ENCODE results near the gene LCNL1. TPM values are rescaled to one million over a fixed set of nuclear protein-coding genes. Genes with fewer than 3 reads are reported as not detected.

The LCNL1 gene
- total RNA-seq, 3 donors from 2014 or later: not detected

GRCh38 chr9:136952876-136953770 lies 29.7 kb upstream of the LCNL1 start:
- Mint-ChIP-seq H3K9me3 (no peaks in the 10 kb centered on the region), H3K27me3 (ENCODE audit: low read depth) (no peaks in the 10 kb centered on the region), H3K36me3 (ENCODE audit: insufficient read depth) (no peaks in the 10 kb centered on the region), H3K4me1 (ENCODE audit: low read depth) (peaks cover 8% of the 10 kb centered on the region), H3K4me3 (no peak overlapping the region)
- DNase-seq (no peak), ATAC-seq (no peak)

- peaks cover 8% of the 10 kb centered on the region for H3K4me1 Mint-ChIP-seq (ENCODE audit: low read depth)
- DNase-seq (no peak), ATAC-seq (no peak)
- no peaks in the 10 kb centered on the region for H3K27me3 Mint-ChIP-seq (ENCODE audit: low read depth)
- no peak overlapping the region for H3K4me3 Mint-ChIP-seq
- no peaks in the 10 kb centered on the region for H3K9me3 Mint-ChIP-seq
- no peaks in the 10 kb centered on the region for H3K36me3 Mint-ChIP-seq (ENCODE audit: insufficient read depth)
These were observed 29.0 kb upstream of the LCNL1 start for GRCh38 chr9:136953771-136954269.

- no peak for DNase-seq
- Mint-ChIP-seq H3K9me3 (no peaks in the 10 kb centered on the region), H3K4me1 (ENCODE audit: low read depth) (peaks cover 11% of the 10 kb centered on the region), H3K36me3 (ENCODE audit: insufficient read depth) (no peaks in the 10 kb centered on the region), H3K4me3 (no peak overlapping the region), H3K27me3 (ENCODE audit: low read depth) (no peaks in the 10 kb centered on the region)
- no peak for ATAC-seq
These were observed 28.3 kb upstream of the LCNL1 start for GRCh38 chr9:136954270-136955083.

GRCh38 chr9:136955202-136955942 lies 27.4 kb upstream of the LCNL1 start:
- Mint-ChIP-seq H3K4me3 (no peak overlapping the region), H3K9me3 (no peaks in the 10 kb centered on the region), H3K27me3 (ENCODE audit: low read depth) (no peaks in the 10 kb centered on the region), H3K4me1 (ENCODE audit: low read depth) (peaks cover 15% of the 10 kb centered on the region), H3K36me3 (ENCODE audit: insufficient read depth) (no peaks in the 10 kb centered on the region)
- DNase-seq (no peak), ATAC-seq (no peak)

GRCh38 chr9:136955943-136956335 lies 26.9 kb upstream of the LCNL1 start:
- Mint-ChIP-seq H3K9me3 (no peaks in the 10 kb centered on the region), H3K4me1 (ENCODE audit: low read depth) (peaks cover 19% of the 10 kb centered on the region), H3K4me3 (no peak overlapping the region), H3K36me3 (ENCODE audit: insufficient read depth) (no peaks in the 10 kb centered on the region), H3K27me3 (ENCODE audit: low read depth) (no peaks in the 10 kb centered on the region)
- DNase-seq: no peak
- no peak for ATAC-seq

- Mint-ChIP-seq H3K9me3 (no peaks in the 10 kb centered on the region), H3K4me1 (ENCODE audit: low read depth) (peaks cover 20% of the 10 kb centered on the region), H3K27me3 (ENCODE audit: low read depth) (no peaks in the 10 kb centered on the region)
These were observed 26.2 kb upstream of the LCNL1 start for GRCh38 chr9:136956604-136957003.

GRCh38 chr9:136957461-136957860 lies 25.3 kb upstream of the LCNL1 start:
- no peaks in the 10 kb centered on the region for H3K36me3 Mint-ChIP-seq (ENCODE audit: insufficient read depth)
- peaks cover 20% of the 10 kb centered on the region for H3K4me1 Mint-ChIP-seq (ENCODE audit: low read depth)
- H3K9me3 Mint-ChIP-seq: no peaks in the 10 kb centered on the region
- no peak for DNase-seq
- ATAC-seq: no peak
- H3K4me3 Mint-ChIP-seq: no peak overlapping the region
- no peaks in the 10 kb centered on the region for H3K27me3 Mint-ChIP-seq (ENCODE audit: low read depth)

More at GRCh38 chr9:136956604-136957003, 26.2 kb upstream of the LCNL1 start:
- ATAC-seq (no peak), DNase-seq (no peak)
- Mint-ChIP-seq H3K4me3 (no peak overlapping the region), H3K36me3 (ENCODE audit: insufficient read depth) (no peaks in the 10 kb centered on the region)

GRCh38 chr9:136957901-136958300 lies 24.9 kb upstream of the LCNL1 start:
- ATAC-seq: no peak
- no peak for DNase-seq
- peaks cover 24% of the 10 kb centered on the region for H3K4me1 Mint-ChIP-seq (ENCODE audit: low read depth)
- H3K4me3 Mint-ChIP-seq: no peak overlapping the region
- no peaks in the 10 kb centered on the region for H3K36me3 Mint-ChIP-seq (ENCODE audit: insufficient read depth)
- H3K27me3 Mint-ChIP-seq (ENCODE audit: low read depth): no peaks in the 10 kb centered on the region
- no peaks in the 10 kb centered on the region for H3K9me3 Mint-ChIP-seq

GRCh38 chr9:136958473-136958872 lies 24.3 kb upstream of the LCNL1 start:
- no peak for DNase-seq
- Mint-ChIP-seq H3K9me3 (no peaks in the 10 kb centered on the region), H3K4me1 (ENCODE audit: low read depth) (peaks cover 29% of the 10 kb centered on the region), H3K4me3 (no peak overlapping the region), H3K36me3 (ENCODE audit: insufficient read depth) (no peaks in the 10 kb centered on the region), H3K27me3 (ENCODE audit: low read depth) (no peaks in the 10 kb centered on the region)
- no peak for ATAC-seq

- H3K4me3 Mint-ChIP-seq: no peak overlapping the region
- DNase-seq: no peak
- no peaks in the 10 kb centered on the region for H3K27me3 Mint-ChIP-seq (ENCODE audit: low read depth)
- peaks cover 29% of the 10 kb centered on the region for H3K4me1 Mint-ChIP-seq (ENCODE audit: low read depth)
- no peaks in the 10 kb centered on the region for H3K36me3 Mint-ChIP-seq (ENCODE audit: insufficient read depth)
- no peak for ATAC-seq
- no peaks in the 10 kb centered on the region for H3K9me3 Mint-ChIP-seq
These were observed 23.6 kb upstream of the LCNL1 start for GRCh38 chr9:136958898-136959850.

GRCh38 chr9:136960212-136960937 lies 22.4 kb upstream of the LCNL1 start:
- DNase-seq: no peak
- Mint-ChIP-seq H3K4me1 (ENCODE audit: low read depth) (peaks cover 36% of the 10 kb centered on the region), H3K9me3 (no peaks in the 10 kb centered on the region), H3K27me3 (ENCODE audit: low read depth) (no peaks in the 10 kb centered on the region), H3K36me3 (ENCODE audit: insufficient read depth) (no peaks in the 10 kb centered on the region), H3K4me3 (no peak overlapping the region)
- peak in 1 of 2 donors; percentile 9 for ATAC-seq

GRCh38 chr9:136960938-136961275 lies 21.9 kb upstream of the LCNL1 start:
- Mint-ChIP-seq H3K27me3 (ENCODE audit: low read depth) (no peaks in the 10 kb centered on the region), H3K4me1 (ENCODE audit: low read depth) (peaks cover 40% of the 10 kb centered on the region)

More at GRCh38 chr9:136960938-136961275, 21.9 kb upstream of the LCNL1 start:
- Mint-ChIP-seq H3K4me3 (no peak overlapping the region), H3K9me3 (no peaks in the 10 kb centered on the region), H3K36me3 (ENCODE audit: insufficient read depth) (no peaks in the 10 kb centered on the region)
- DNase-seq (no peak), ATAC-seq (no peak)

All from activated T-cell treated with anti-CD3 and anti-CD28 coated beads, Interleukin-2, amount 50 U/mL, for 4 hours (primary cell).